Upper lobe of left lung (tissue), 4 donors: ENCODE data around the gene PRKAB1.

Experiments
- POLR2A ChIP-seq, 4 donors: fragments of 450-650 bp; IDR thresholded peaks; one replicate each; pipeline ENCODE4 v1.5.1; 2016 to 2017; ENCODE audit warnings: antibody characterized with exemption in 4 of 4, mild to moderate bottlenecking in 2 of 4
- POLR2AphosphoS5 ChIP-seq, 2 donors: sonication (generic); formaldehyde crosslinking; IDR thresholded peaks; one replicate each; pipeline ENCODE4 v1.5.1; 2017; ENCODE audit warnings: antibody characterized with exemption in 2 of 2
- TF ChIP-seq, protein P1 (sequence below), 6 experiments: fragments of 450-650 bp in 4 of 6; fragments of 200-600 bp in 2 of 6; sonication (generic) in 2 of 6; IDR thresholded peaks; one replicate each; pipeline ENCODE4 v1.5.1; 2016 to 2019; ENCODE audit warnings: antibody characterized with exemption in 6 of 6

DNA sequence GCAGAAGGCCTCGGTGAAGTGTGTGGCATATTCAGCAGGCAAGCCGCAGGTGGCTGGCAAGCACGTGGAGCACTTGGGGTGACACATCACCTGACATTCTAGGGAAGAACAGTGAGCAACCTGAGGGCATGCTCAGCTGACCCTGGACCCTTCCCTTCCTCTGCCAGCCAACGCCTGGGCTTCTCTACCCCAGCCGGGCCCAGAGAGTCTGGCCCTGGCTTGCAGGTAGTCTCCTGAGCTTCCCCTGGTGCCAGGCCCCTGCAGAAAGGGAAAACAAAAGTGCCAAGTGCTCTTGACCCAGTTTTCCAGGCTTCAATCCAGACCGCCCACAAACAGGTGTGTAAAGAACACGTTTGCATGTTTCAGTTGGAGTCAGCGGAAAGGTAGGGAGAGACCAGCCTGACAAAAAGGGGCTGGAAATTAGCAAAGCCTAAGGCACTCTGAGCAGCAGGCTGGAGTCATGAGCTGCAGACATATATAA, 45.7 kb downstream of the PRKAB1 start:
- TF ChIP-seq, protein P1, sequence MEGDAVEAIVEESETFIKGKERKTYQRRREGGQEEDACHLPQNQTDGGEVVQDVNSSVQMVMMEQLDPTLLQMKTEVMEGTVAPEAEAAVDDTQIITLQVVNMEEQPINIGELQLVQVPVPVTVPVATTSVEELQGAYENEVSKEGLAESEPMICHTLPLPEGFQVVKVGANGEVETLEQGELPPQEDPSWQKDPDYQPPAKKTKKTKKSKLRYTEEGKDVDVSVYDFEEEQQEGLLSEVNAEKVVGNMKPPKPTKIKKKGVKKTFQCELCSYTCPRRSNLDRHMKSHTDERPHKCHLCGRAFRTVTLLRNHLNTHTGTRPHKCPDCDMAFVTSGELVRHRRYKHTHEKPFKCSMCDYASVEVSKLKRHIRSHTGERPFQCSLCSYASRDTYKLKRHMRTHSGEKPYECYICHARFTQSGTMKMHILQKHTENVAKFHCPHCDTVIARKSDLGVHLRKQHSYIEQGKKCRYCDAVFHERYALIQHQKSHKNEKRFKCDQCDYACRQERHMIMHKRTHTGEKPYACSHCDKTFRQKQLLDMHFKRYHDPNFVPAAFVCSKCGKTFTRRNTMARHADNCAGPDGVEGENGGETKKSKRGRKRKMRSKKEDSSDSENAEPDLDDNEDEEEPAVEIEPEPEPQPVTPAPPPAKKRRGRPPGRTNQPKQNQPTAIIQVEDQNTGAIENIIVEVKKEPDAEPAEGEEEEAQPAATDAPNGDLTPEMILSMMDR (IDR thresholded peaks at IDR 0.05) = no peak
- TF ChIP-seq POLR2A (IDR thresholded peaks at IDR 0.05) (peak in 1 of 4 donors; percentile 67), POLR2AphosphoS5 (IDR thresholded peaks at IDR 0.05) (peak; percentile 10 to 43)
